Glutamatergic neuron (in vitro differentiated cells): Measurements from ENCODE around the gene CAND1. TPM values are rescaled to one million over a fixed set of nuclear protein-coding genes. Genes with fewer than 3 reads are reported as not detected.

ENCODE experiments used
- DNase-seq: peaks from one replicate; pipeline ENCODE4 v3.0.0; 2022
- H3K27ac Mint-ChIP-seq: one replicate; pipeline ENCODE4 v1.8.0; 2020; ENCODE audit warnings: mild to moderate bottlenecking, mixed read lengths, inconsistent platforms; ENCODE audit not compliant: unreplicated experiment
- H3K27me3 Mint-ChIP-seq: one replicate; pipeline ENCODE4 v1.8.0; 2020; ENCODE audit warnings: mild to moderate bottlenecking, moderate library complexity, mixed read lengths, inconsistent platforms; ENCODE audit not compliant: unreplicated experiment
- H3K36me3 Mint-ChIP-seq: one replicate; pipeline ENCODE4 v1.8.0; 2020; ENCODE audit warnings: mild to moderate bottlenecking, mixed read lengths, inconsistent platforms; ENCODE audit not compliant: unreplicated experiment
- H3K4me1 Mint-ChIP-seq: one replicate; pipeline ENCODE4 v1.8.0; 2020; ENCODE audit warnings: mild to moderate bottlenecking, low read depth, mixed read lengths, inconsistent platforms; ENCODE audit not compliant: unreplicated experiment
- H3K4me3 Mint-ChIP-seq: one replicate; pipeline ENCODE4 v1.8.0; 2020; ENCODE audit warnings: mild to moderate bottlenecking, mixed read lengths, inconsistent platforms; ENCODE audit not compliant: unreplicated experiment
- H3K9me3 Mint-ChIP-seq: one replicate; pipeline ENCODE4 v1.8.0; 2020; ENCODE audit warnings: mild to moderate bottlenecking, moderate library complexity, mixed read lengths, inconsistent platforms; ENCODE audit not compliant: unreplicated experiment
- CTCF ChIP-seq: fragments of 200-600 bp; sonication (generic); IDR thresholded peaks from one replicate; pipeline ENCODE4 v1.5.0; 2021; ENCODE audit not compliant: partially characterized antibody, unreplicated experiment
- total RNA-seq: library from RNA; stranded (reverse); fragmentation: NEBNext Ultra II Directional; extraction: Animal tissue kit (Norgen Biotek cat#: 25700); gene quantifications from one replicate; pipeline ENCODE4 v1.2.1, GENCODE V29; 2021; ENCODE audit not compliant: unreplicated experiment

Gene CAND1
- total RNA-seq, 1 donor from 2014 or later: 195 TPM

- H3K36me3 Mint-ChIP-seq: no peaks in the 10 kb centered on the region
- H3K27me3 Mint-ChIP-seq: no peaks in the 10 kb centered on the region
- no peak overlapping the region for H3K4me3 Mint-ChIP-seq
- no peaks in the 10 kb centered on the region for H3K9me3 Mint-ChIP-seq
- H3K4me1 Mint-ChIP-seq: no peaks in the 10 kb centered on the region
- no peak overlapping the region for H3K27ac Mint-ChIP-seq
- DNase-seq: no peak
- no peak for TF ChIP-seq CTCF
These were observed 30.4 kb downstream of the CAND1 start for GRCh38 chr12:67299526-67299925.

- no peak overlapping the region for H3K4me3 Mint-ChIP-seq
- no peaks in the 10 kb centered on the region for H3K4me1 Mint-ChIP-seq
- H3K27ac Mint-ChIP-seq: no peak overlapping the region
- no peaks in the 10 kb centered on the region for H3K9me3 Mint-ChIP-seq
- DNase-seq: no peak
- H3K36me3 Mint-ChIP-seq: no peaks in the 10 kb centered on the region
- no peak for TF ChIP-seq CTCF
- H3K27me3 Mint-ChIP-seq: no peaks in the 10 kb centered on the region
These were observed 30.8 kb downstream of the CAND1 start for GRCh38 chr12:67299926-67300325.

GRCh38 chr12:67302162-67302561 lies 33.0 kb downstream of the CAND1 start:
- no peaks in the 10 kb centered on the region for H3K9me3 Mint-ChIP-seq
- no peak for DNase-seq

GRCh38 chr12:67305544-67305943 lies 36.4 kb downstream of the CAND1 start:
- no peak for DNase-seq
- H3K36me3 Mint-ChIP-seq: no peaks in the 10 kb centered on the region
- H3K4me3 Mint-ChIP-seq: no peak overlapping the region
- no peak overlapping the region for H3K27ac Mint-ChIP-seq
- no peak for TF ChIP-seq CTCF
- H3K27me3 Mint-ChIP-seq: no peaks in the 10 kb centered on the region
- no peaks in the 10 kb centered on the region for H3K4me1 Mint-ChIP-seq
- no peaks in the 10 kb centered on the region for H3K9me3 Mint-ChIP-seq

More at GRCh38 chr12:67302162-67302561, 33.0 kb downstream of the CAND1 start:
- Mint-ChIP-seq H3K36me3 (no peaks in the 10 kb centered on the region), H3K4me3 (no peak overlapping the region), H3K27ac (no peak overlapping the region), H3K4me1 (no peaks in the 10 kb centered on the region), H3K27me3 (no peaks in the 10 kb centered on the region)
- no peak for TF ChIP-seq CTCF

- H3K36me3 Mint-ChIP-seq: no peaks in the 10 kb centered on the region
- no peak for DNase-seq
- TF ChIP-seq CTCF: no peak
- no peaks in the 10 kb centered on the region for H3K27me3 Mint-ChIP-seq
- H3K4me3 Mint-ChIP-seq: no peak overlapping the region
- no peak overlapping the region for H3K27ac Mint-ChIP-seq
- no peaks in the 10 kb centered on the region for H3K4me1 Mint-ChIP-seq
- no peaks in the 10 kb centered on the region for H3K9me3 Mint-ChIP-seq
These were observed 37.6 kb downstream of the CAND1 start for GRCh38 chr12:67306712-67307111.
